ENCODE measurements around the gene AMPH. TPM values are rescaled to one million over a fixed set of nuclear protein-coding genes. Genes with fewer than 3 reads are reported as not detected.

Gene AMPH
- total RNA-seq, 4 donors from 2014 or later, result 2.2 to 6.6 (median 5.9) TPM; not detected in 1

GRCh38 chr7:38525857-38526256 is 105.3 kb downstream of the AMPH start:
- no peak overlapping the region for H3K27ac ChIP-seq
- 80 to 85% methylated on average over 1 of the region's 1 CpG for WGBS, 2 donors (ENCODE audit: low coverage in 1 of 2)
- no peaks in the 10 kb centered on the region for H3K36me3 ChIP-seq
- intact Hi-C loops (cut with DNase I; ENCODE audit: low total_unique reads), result no loop called here
- H3K9me3 ChIP-seq, result no peaks in the 10 kb centered on the region
- DNase-seq, result no peak
- in situ Hi-C loops (cut with MboI; ENCODE audit: low pct_ligation_motif_present in 1 of 4, low pct_unique_long_range_greater_than_20kb in 1 of 4, low sequenced_read_pairs in 3 of 4), result no loop called here
- no peak overlapping the region for H3K4me3 ChIP-seq
- no peaks in the 10 kb centered on the region for H3K4me1 ChIP-seq
- H3K27me3 ChIP-seq, result no peaks in the 10 kb centered on the region
- no peak for TF ChIP-seq POLR2A (IDR thresholded peaks at IDR 0.05)
- TF ChIP-seq POLR2AphosphoS5 (IDR thresholded peaks at IDR 0.05), result no peak
- TF ChIP-seq, protein P1, sequence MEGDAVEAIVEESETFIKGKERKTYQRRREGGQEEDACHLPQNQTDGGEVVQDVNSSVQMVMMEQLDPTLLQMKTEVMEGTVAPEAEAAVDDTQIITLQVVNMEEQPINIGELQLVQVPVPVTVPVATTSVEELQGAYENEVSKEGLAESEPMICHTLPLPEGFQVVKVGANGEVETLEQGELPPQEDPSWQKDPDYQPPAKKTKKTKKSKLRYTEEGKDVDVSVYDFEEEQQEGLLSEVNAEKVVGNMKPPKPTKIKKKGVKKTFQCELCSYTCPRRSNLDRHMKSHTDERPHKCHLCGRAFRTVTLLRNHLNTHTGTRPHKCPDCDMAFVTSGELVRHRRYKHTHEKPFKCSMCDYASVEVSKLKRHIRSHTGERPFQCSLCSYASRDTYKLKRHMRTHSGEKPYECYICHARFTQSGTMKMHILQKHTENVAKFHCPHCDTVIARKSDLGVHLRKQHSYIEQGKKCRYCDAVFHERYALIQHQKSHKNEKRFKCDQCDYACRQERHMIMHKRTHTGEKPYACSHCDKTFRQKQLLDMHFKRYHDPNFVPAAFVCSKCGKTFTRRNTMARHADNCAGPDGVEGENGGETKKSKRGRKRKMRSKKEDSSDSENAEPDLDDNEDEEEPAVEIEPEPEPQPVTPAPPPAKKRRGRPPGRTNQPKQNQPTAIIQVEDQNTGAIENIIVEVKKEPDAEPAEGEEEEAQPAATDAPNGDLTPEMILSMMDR (IDR thresholded peaks at IDR 0.05), result no peak
- no peak for TF ChIP-seq EP300 (IDR thresholded peaks at IDR 0.05; ENCODE audit: low read depth)

GRCh38 chr7:38524786-38525185 is 106.4 kb downstream of the AMPH start:
- Histone ChIP-seq H3K4me3 (no peak overlapping the region), H3K4me1 (no peaks in the 10 kb centered on the region), H3K36me3 (no peaks in the 10 kb centered on the region), H3K9me3 (no peaks in the 10 kb centered on the region), H3K27ac (no peak overlapping the region), H3K27me3 (no peaks in the 10 kb centered on the region)
- in situ Hi-C loops (cut with MboI; ENCODE audit: low pct_ligation_motif_present in 1 of 4, low pct_unique_long_range_greater_than_20kb in 1 of 4, low sequenced_read_pairs in 3 of 4) (no loop called here), intact Hi-C loops (cut with DNase I; ENCODE audit: low total_unique reads) (no loop called here)
- no peak for TF ChIP-seq POLR2A (IDR thresholded peaks at IDR 0.05)
- TF ChIP-seq, protein P1 (IDR thresholded peaks at IDR 0.05), result no peak
- TF ChIP-seq EP300 (IDR thresholded peaks at IDR 0.05; ENCODE audit: low read depth), result no peak
- no peak for TF ChIP-seq POLR2AphosphoS5 (IDR thresholded peaks at IDR 0.05)
- 49% methylated on average over 1 of the region's 1 CpG; no CpG with 5 or more reads in 1 of the 2 donors for WGBS, 2 donors (ENCODE audit: low coverage in 1 of 2)
- DNase-seq, result no peak

- WGBS, 2 donors (ENCODE audit: low coverage in 1 of 2), result 55 to 80% methylated on average over 1 to 2 of the region's 2 CpGs
- Histone ChIP-seq H3K27ac (no peak overlapping the region), H3K9me3 (peaks cover 0 to 8% of the 10 kb centered on the region in 2 donors), H3K36me3 (no peaks in the 10 kb centered on the region), H3K4me1 (no peaks in the 10 kb centered on the region), H3K27me3 (no peaks in the 10 kb centered on the region), H3K4me3 (no peak overlapping the region)
- TF ChIP-seq EP300 (IDR thresholded peaks at IDR 0.05; ENCODE audit: low read depth) (no peak), POLR2A (IDR thresholded peaks at IDR 0.05) (no peak), POLR2AphosphoS5 (IDR thresholded peaks at IDR 0.05) (no peak)
- TF ChIP-seq, protein P1 (IDR thresholded peaks at IDR 0.05), result no peak
- in situ Hi-C loops (cut with MboI; ENCODE audit: low pct_ligation_motif_present in 1 of 4, low pct_unique_long_range_greater_than_20kb in 1 of 4, low sequenced_read_pairs in 3 of 4) (no loop called here), intact Hi-C loops (cut with DNase I; ENCODE audit: low total_unique reads) (no loop called here)
- DNase-seq, result no peak
Measured at GRCh38 chr7:38520741-38521140, 110.4 kb downstream of the AMPH start.

DNA sequence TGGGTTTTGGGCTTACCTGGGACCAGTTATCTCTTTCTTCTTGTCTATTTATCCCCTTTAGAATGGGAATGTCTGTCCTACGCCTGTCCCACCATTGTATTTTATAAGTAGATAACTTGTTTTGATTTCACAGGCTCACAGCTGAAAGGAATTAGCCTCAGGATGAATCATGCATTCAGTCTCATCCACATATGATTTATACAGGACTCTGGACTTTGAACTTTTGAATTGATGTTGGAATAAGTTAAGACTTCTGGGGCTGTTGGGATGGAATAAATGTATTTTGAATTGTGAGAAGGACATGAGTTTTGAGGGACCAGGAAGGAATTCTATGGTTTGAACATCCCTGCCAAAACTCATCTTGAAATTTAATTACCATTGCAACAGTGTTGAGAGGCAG is 112.6 kb downstream of the AMPH start:
- no peak for DNase-seq
- 55 to 89% methylated on average over 1 of the region's 1 CpG for WGBS, 2 donors (ENCODE audit: low coverage in 1 of 2)
- H3K4me3 ChIP-seq, result no peak overlapping the region
- H3K36me3 ChIP-seq, result no peaks in the 10 kb centered on the region
- intact Hi-C loops (cut with DNase I; ENCODE audit: low total_unique reads), result no loop called here
- no peak overlapping the region for H3K27ac ChIP-seq
- TF ChIP-seq EP300 (IDR thresholded peaks at IDR 0.05; ENCODE audit: low read depth) (no peak), POLR2A (IDR thresholded peaks at IDR 0.05) (no peak), POLR2AphosphoS5 (IDR thresholded peaks at IDR 0.05) (no peak)
- TF ChIP-seq, protein P1 (IDR thresholded peaks at IDR 0.05), result no peak
- in situ Hi-C loops (cut with MboI; ENCODE audit: low pct_ligation_motif_present in 1 of 4, low pct_unique_long_range_greater_than_20kb in 1 of 4, low sequenced_read_pairs in 3 of 4), result no loop called here
- peaks cover 0 to 9% of the 10 kb centered on the region in 2 donors for H3K9me3 ChIP-seq
- no peaks in the 10 kb centered on the region for H3K27me3 ChIP-seq
- H3K4me1 ChIP-seq, result no peaks in the 10 kb centered on the region

Measured in transverse colon (tissue), 4 donors.